Measurements from ENCODE around the gene GINS2. TPM values are rescaled to one million over a fixed set of nuclear protein-coding genes. Genes with fewer than 3 reads are reported as not detected.

The GINS2 gene
- total RNA-seq, 1 experiment from 2014 or later, result 11.3 TPM

DNA sequence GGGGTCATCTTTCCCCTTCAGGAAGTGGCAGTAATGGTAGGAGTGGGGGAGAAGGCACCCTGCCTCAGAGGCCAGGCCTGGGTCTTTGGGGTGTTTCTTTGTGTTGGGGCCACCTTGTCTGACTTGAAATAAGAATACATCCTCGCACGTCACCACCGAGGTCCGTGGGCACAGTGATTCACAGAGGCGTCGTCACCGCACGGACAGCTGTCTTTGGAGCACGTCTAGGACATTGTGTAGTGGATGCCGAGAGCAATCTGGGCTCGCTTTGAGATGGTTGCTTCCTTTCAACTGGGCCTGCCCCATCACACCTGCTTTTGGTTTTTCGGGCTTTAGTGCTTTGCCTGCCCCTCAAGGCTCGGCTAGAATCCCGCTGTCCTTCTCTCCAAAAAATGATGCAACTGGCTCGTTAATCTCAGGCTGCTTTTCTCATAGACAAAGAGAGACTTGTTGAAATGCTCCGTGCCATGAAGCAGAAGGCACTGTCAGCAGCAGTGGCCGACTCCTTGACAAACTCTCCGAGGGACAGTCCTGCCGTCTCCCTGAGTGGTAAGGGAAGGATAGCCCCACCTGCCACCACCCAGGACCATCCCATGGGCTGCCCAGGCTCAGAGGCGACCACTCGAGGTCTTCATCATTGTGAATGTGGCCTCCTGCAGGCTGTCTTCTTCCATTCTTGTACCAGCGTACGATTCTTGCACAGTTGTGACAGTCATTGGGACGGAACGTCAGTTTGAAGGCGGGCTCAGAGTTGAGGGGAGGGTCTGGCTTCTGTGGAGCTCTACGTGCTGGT is 24.0 kb downstream of the GINS2 start:
- no peak for DNase-seq (ENCODE audit: unreplicated experiment)
- H3K4me3 Mint-ChIP-seq (ENCODE audit: unreplicated experiment), result no peak overlapping the region
- peaks cover 72% of the 10 kb centered on the region for H3K36me3 Mint-ChIP-seq (ENCODE audit: insufficient read depth, unreplicated experiment)
- H3K4me1 Mint-ChIP-seq (ENCODE audit: insufficient read depth, unreplicated experiment), result no peaks in the 10 kb centered on the region
- CTCF ChIA-PET, result no interaction called here
- H3K27ac Mint-ChIP-seq (ENCODE audit: low read depth, unreplicated experiment), result no peak overlapping the region
- POLR2A ChIA-PET, result no interaction called here
- no peaks in the 10 kb centered on the region for H3K9me3 Mint-ChIP-seq (ENCODE audit: unreplicated experiment)
- TF ChIP-seq, protein P1, sequence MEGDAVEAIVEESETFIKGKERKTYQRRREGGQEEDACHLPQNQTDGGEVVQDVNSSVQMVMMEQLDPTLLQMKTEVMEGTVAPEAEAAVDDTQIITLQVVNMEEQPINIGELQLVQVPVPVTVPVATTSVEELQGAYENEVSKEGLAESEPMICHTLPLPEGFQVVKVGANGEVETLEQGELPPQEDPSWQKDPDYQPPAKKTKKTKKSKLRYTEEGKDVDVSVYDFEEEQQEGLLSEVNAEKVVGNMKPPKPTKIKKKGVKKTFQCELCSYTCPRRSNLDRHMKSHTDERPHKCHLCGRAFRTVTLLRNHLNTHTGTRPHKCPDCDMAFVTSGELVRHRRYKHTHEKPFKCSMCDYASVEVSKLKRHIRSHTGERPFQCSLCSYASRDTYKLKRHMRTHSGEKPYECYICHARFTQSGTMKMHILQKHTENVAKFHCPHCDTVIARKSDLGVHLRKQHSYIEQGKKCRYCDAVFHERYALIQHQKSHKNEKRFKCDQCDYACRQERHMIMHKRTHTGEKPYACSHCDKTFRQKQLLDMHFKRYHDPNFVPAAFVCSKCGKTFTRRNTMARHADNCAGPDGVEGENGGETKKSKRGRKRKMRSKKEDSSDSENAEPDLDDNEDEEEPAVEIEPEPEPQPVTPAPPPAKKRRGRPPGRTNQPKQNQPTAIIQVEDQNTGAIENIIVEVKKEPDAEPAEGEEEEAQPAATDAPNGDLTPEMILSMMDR (IDR thresholded peaks at IDR 0.05; ENCODE audit: unreplicated experiment), result no peak
- no peaks in the 10 kb centered on the region for H3K27me3 Mint-ChIP-seq (ENCODE audit: insufficient read depth, unreplicated experiment)
- no TSS peak for BruUV-seq (replicated peaks)
- intact Hi-C loops (cut with micrococcal nuclease), result no loop called here

DNA sequence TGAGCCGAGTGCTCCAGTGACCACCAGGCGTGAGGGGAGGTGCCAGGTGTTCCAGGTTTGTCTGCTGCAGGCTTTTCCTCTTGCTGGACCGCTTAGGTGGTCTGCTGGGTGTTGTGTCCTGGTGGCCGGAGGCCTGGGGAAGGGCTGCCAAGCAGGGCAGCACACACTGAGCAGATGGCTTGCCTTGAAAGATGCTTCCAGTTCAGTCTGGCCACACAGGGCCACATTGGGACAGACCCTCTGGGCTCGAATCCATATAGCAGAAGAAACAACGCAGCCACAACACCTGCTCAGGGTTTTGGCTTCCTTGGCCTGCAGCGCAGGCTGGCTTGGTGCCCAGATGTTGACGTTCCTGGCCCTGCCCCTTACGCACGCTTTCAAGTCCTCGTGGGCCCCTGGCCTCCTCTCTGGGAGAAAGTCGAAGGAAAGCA is 24.8 kb downstream of the GINS2 start:
- CTCF ChIA-PET, result no interaction called here
- POLR2A ChIA-PET, result no interaction called here
- Mint-ChIP-seq H3K9me3 (ENCODE audit: unreplicated experiment) (no peaks in the 10 kb centered on the region), H3K27ac (ENCODE audit: low read depth, unreplicated experiment) (no peak overlapping the region), H3K4me3 (ENCODE audit: unreplicated experiment) (no peak overlapping the region), H3K27me3 (ENCODE audit: insufficient read depth, unreplicated experiment) (no peaks in the 10 kb centered on the region), H3K36me3 (ENCODE audit: insufficient read depth, unreplicated experiment) (peaks cover 69% of the 10 kb centered on the region), H3K4me1 (ENCODE audit: insufficient read depth, unreplicated experiment) (no peaks in the 10 kb centered on the region)
- intact Hi-C loops (cut with micrococcal nuclease), result no loop called here
- TF ChIP-seq, protein P1 (IDR thresholded peaks at IDR 0.05; ENCODE audit: unreplicated experiment), result no peak
- no TSS peak for BruUV-seq (replicated peaks)
- DNase-seq (ENCODE audit: unreplicated experiment), result no peak

DNA sequence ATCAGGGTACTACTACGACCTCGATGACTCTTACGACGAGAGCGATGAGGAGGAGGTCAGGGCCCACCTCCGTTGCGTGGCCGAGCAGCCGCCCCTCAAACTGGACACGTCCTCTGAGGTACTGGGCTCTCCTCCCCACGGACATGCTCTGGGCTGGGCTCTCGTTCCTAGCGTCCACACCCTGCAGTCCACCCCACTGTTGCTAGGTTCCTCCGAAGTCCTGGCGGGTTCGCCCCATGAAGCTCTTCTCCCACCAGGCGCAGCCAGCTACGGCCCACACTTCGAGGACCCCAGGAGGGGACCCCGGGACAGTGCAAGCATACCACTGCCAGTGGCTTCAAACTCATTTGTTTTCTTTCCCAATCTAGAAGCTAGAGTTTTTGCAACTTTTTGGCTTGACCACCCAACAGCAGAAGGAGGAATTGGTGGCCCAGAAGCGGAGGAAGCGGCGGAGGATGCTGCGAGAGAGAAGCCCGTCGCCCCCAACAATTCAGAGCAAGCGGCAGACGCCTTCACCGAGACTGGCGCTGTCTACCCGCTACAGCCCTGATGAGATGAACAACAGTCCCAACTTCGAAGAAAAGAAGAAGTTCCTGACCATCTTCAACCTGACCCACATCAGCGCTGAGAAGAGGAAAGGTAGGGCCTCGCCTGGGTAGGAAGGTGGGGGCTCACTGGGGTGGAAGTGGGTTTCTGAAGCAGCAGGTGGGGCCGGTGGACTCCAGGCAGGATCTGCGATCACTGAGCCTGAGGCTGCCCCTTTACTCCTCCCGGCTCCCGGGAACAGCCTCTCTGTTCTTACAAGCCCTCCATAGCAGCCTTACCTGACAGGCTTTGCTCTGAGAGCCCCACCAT is 25.6 kb downstream of the GINS2 start:
- Mint-ChIP-seq H3K9me3 (ENCODE audit: unreplicated experiment) (no peaks in the 10 kb centered on the region), H3K27ac (ENCODE audit: low read depth, unreplicated experiment) (no peak overlapping the region), H3K4me1 (ENCODE audit: insufficient read depth, unreplicated experiment) (no peaks in the 10 kb centered on the region), H3K4me3 (ENCODE audit: unreplicated experiment) (no peak overlapping the region), H3K36me3 (ENCODE audit: insufficient read depth, unreplicated experiment) (peaks cover 72% of the 10 kb centered on the region), H3K27me3 (ENCODE audit: insufficient read depth, unreplicated experiment) (no peaks in the 10 kb centered on the region)
- CTCF ChIA-PET, result no interaction called here
- no TSS peak for BruUV-seq (replicated peaks)
- intact Hi-C loops (cut with micrococcal nuclease), result no loop called here
- TF ChIP-seq, protein P1 (IDR thresholded peaks at IDR 0.05; ENCODE audit: unreplicated experiment), result no peak
- POLR2A ChIA-PET, result interaction anchor here (0.7 kb wide), 1 partner anchor 9 kb away, joined by 4 read pairs; no protein-coding TSS in a partner anchor
- no peak for DNase-seq (ENCODE audit: unreplicated experiment)

DNA sequence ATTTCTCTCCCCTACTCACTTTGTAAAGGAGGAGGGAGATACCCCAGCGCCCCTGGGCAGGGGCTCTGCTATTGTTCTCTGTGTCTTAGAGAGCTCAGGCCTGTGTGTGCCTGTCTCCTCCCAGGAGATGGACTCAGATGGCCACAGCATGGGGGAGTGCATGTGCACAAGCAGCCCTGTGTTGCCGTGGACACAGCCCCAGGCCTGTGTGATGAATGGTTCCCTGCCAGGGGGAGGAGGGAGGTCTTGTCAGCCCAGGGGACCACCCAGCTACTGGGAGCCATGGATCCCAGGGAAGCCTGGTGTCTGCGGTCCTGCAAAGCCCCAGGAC is 26.3 kb downstream of the GINS2 start:
- no peak for DNase-seq (ENCODE audit: unreplicated experiment)
- peaks cover 78% of the 10 kb centered on the region for H3K36me3 Mint-ChIP-seq (ENCODE audit: insufficient read depth, unreplicated experiment)
- H3K9me3 Mint-ChIP-seq (ENCODE audit: unreplicated experiment), result no peaks in the 10 kb centered on the region
- ChIA-PET POLR2A (interaction anchor here (1.0 kb wide), 1 partner anchor 49 kb away, joined by 3 read pairs; the partner anchor contains the start of gene GSE1), CTCF (no interaction called here)
- no peak overlapping the region for H3K27ac Mint-ChIP-seq (ENCODE audit: low read depth, unreplicated experiment)
- H3K4me3 Mint-ChIP-seq (ENCODE audit: unreplicated experiment), result no peak overlapping the region
- intact Hi-C loops (cut with micrococcal nuclease), result no loop called here
- no TSS peak for BruUV-seq (replicated peaks)
- H3K4me1 Mint-ChIP-seq (ENCODE audit: insufficient read depth, unreplicated experiment), result no peaks in the 10 kb centered on the region
- TF ChIP-seq, protein P1 (IDR thresholded peaks at IDR 0.05; ENCODE audit: unreplicated experiment), result no peak
- no peaks in the 10 kb centered on the region for H3K27me3 Mint-ChIP-seq (ENCODE audit: insufficient read depth, unreplicated experiment)
